LoVo (cell line): ENCODE measurements around the gene FOXC2.
A peak's percentile ranks its signal among the peaks of the same experiment; 100 is the strongest.

ENCODE experiments used
- DNase-seq: peaks from one replicate; pipeline ENCODE4 v3.0.0-alpha.2; 2016; ENCODE audit warnings: low spot score

The FOXC2 gene

GRCh38 chr16:86556576-86556975 lies 10.1 kb upstream of the FOXC2 start:
- no peak for DNase-seq

- no peak for DNase-seq
Measured at GRCh38 chr16:86557587-86557986, 9.0 kb upstream of the FOXC2 start.

- DNase-seq, result no peak
Measured at GRCh38 chr16:86558355-86559193, 8.1 kb upstream of the FOXC2 start.

- DNase-seq, result no peak
Measured at GRCh38 chr16:86559802-86560305, 6.8 kb upstream of the FOXC2 start.

GRCh38 chr16:86562356-86562755 lies 4.3 kb upstream of the FOXC2 start:
- no peak for DNase-seq

GRCh38 chr16:86563469-86564345 lies 2.9 kb upstream of the FOXC2 start:
- peak; percentile 86 for DNase-seq

GRCh38 chr16:86565181-86565631 lies 1.4 kb upstream of the FOXC2 start:
- no peak for DNase-seq

- no peak for DNase-seq
Measured at GRCh38 chr16:86565644-86566511, 751 bp upstream of the FOXC2 start.

- DNase-seq, result no peak
Measured at GRCh38 chr16:86566966-86567700, 504 bp downstream of the FOXC2 start.

GRCh38 chr16:86567701-86568581 lies 1.3 kb downstream of the FOXC2 start:
- DNase-seq, result no peak

- no peak for DNase-seq
Measured at GRCh38 chr16:86568677-86569623, 2.3 kb downstream of the FOXC2 start.

GRCh38 chr16:86569701-86570447 lies 3.2 kb downstream of the FOXC2 start:
- DNase-seq, result no peak

GRCh38 chr16:86570558-86571529 lies 4.2 kb downstream of the FOXC2 start:
- no peak for DNase-seq

GRCh38 chr16:86571530-86571915 lies 4.9 kb downstream of the FOXC2 start:
- no peak for DNase-seq

- DNase-seq, result no peak
Measured at GRCh38 chr16:86572041-86572521, 5.5 kb downstream of the FOXC2 start.

GRCh38 chr16:86572606-86573005 lies 6.0 kb downstream of the FOXC2 start:
- no peak for DNase-seq

GRCh38 chr16:86573215-86573614 lies 6.6 kb downstream of the FOXC2 start:
- DNase-seq, result no peak
